Tibial nerve (tissue), 3 donors: ENCODE measurements around the gene RAP1GAP2.

Experiments
- POLR2A ChIP-seq, 2 donors: fragments of 450-650 bp; IDR thresholded peaks; one replicate each; pipeline ENCODE4 v1.6.1; 2017; ENCODE audit warnings: antibody characterized with exemption in 2 of 2, mild to moderate bottlenecking in 2 of 2, moderate library complexity in 2 of 2
- TF ChIP-seq, protein P1 (sequence below), 5 experiments: fragments of 200-600 bp in 3 of 5; fragments of 450-650 bp in 2 of 5; sonication (generic) in 3 of 5; IDR thresholded peaks; one replicate each; pipeline ENCODE4 v1.5.1; 2016 to 2019; ENCODE audit warnings: antibody characterized with exemption in 5 of 5, mild to moderate bottlenecking in 3 of 5, moderate library complexity in 2 of 5

DNA sequence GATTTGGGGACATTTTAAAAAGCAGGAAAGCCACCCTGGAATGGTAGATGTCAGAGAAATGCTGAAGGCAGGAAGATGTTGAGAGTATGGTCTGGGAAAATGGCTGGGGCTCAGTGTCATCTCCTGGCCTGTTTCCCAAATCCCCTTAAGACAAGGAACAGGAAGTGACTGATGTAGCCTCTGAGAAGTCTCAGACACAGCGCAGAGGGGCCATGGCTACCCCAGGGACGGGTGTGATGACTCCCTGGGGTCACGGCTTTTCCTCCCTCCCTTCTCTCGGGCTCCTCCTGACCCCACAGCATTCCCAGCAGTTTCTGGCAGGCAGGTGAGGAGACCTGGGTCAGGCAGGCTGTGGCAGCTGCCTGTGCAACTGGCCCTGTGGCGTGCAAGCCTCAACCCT is 45.4 kb downstream of the RAP1GAP2 start:
- TF ChIP-seq POLR2A (IDR thresholded peaks at IDR 0.05), result no peak
- TF ChIP-seq, protein P1, sequence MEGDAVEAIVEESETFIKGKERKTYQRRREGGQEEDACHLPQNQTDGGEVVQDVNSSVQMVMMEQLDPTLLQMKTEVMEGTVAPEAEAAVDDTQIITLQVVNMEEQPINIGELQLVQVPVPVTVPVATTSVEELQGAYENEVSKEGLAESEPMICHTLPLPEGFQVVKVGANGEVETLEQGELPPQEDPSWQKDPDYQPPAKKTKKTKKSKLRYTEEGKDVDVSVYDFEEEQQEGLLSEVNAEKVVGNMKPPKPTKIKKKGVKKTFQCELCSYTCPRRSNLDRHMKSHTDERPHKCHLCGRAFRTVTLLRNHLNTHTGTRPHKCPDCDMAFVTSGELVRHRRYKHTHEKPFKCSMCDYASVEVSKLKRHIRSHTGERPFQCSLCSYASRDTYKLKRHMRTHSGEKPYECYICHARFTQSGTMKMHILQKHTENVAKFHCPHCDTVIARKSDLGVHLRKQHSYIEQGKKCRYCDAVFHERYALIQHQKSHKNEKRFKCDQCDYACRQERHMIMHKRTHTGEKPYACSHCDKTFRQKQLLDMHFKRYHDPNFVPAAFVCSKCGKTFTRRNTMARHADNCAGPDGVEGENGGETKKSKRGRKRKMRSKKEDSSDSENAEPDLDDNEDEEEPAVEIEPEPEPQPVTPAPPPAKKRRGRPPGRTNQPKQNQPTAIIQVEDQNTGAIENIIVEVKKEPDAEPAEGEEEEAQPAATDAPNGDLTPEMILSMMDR (IDR thresholded peaks at IDR 0.05), result no peak
